Measurements from ENCODE around the gene FAM237A.

FAM237A gene

GRCh38 chr2:206642075-206643025 lies at the start of gene FAM237A:
Gene FAM237A (plus strand): TSS chr2:206642487. CDS start chr2:206644237, 1,750 bp downstream.
- DNase-seq: no peak

- no peak for DNase-seq
These were observed 44.5 kb upstream of the FAM237A start for GRCh38 chr2:206597717-206598218.

GRCh38 chr2:206603243-206603642 lies 39.0 kb upstream of the FAM237A start:
- DNase-seq: no peak

GRCh38 chr2:206610451-206610850 lies 31.8 kb upstream of the FAM237A start:
- DNase-seq: no peak

GRCh38 chr2:206611191-206611590 lies 31.1 kb upstream of the FAM237A start:
- DNase-seq: no peak

GRCh38 chr2:206611736-206612135 lies 30.6 kb upstream of the FAM237A start:
- no peak for DNase-seq

DNA sequence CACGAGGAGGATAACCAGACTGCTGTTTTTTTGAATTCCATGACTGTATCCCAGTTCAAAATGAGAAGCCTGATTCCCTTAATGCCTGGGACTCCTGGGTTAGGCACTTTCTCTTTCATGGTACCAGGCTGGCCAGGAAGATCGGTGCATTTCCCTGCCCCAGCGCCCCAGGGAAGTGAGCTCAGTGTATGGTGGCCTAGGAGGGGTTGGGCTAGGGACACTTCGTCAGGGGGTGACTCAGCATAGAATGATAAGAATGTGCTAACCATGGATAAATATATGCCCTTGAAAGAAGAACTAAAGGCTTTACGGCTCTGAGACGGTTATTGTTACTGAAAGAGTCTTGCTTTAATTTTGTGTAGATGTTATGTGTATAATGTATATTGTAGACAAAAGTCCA lies 27.5 kb upstream of the FAM237A start:
- no peak for DNase-seq

- no peak for DNase-seq
These were observed 26.7 kb upstream of the FAM237A start for GRCh38 chr2:206615417-206616089.

- no peak for DNase-seq
These were observed 26.1 kb upstream of the FAM237A start for GRCh38 chr2:206616151-206616550.

GRCh38 chr2:206619011-206619410 lies 23.3 kb upstream of the FAM237A start:
- no peak for DNase-seq

GRCh38 chr2:206626108-206626507 lies 16.2 kb upstream of the FAM237A start:
- no peak for DNase-seq

DNA sequence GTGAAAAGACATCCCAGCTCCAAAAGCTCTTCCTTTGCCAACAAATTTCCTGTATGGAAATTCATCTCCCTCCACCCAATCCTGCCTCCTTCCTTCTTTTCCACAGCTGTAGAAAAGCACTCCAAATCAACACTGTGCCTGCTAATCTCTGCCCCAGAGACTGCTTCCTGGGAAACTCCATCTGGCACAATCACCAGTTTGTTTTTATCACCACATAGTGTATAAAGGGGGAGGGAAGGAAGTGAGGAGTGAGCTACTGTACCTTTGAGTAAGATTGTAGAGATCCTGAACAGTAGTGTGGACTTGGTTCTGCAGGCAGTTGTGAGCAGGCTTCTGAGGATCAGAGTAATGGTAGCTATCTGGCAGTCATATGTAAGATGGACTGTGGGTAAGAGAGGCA lies 14.7 kb upstream of the FAM237A start:
- no peak for DNase-seq

DNA sequence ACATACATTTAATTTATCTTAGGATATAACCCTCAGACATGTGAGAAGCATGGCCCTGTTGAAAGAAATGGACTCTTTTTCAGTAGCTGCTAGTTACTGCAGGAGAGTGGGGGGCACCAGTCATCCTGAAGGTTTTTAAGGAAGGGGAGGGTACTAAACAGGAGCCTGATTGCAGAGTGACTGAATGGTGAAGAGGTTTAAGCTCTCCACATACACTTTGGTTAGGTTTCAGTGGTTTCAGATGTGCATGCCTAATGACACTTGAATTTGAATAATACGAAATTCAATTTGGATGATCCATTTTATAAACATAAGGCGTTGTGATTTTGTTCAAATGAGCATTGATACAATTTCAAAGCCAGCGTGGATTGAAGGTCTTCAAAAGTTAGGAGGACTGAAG lies 10.9 kb upstream of the FAM237A start:
- DNase-seq: no peak

DNA sequence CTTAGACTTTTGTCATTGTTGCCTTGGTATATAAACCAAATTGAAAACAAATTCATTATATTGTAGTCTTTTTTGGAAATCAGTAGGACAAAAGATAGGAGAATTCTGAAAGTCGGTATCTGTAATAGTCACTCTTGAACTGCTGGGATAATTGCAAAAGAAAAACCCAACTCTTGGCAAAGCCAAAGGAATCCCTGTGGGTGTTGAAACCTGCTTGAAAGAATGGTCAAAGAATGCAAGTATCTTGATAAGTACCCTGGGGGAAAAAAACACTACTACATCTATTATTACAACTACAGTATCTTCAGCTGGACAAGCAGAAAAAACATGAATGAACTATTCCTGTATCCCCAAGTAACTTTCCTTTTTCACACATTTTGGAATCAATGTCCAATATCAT lies 7.3 kb upstream of the FAM237A start:
- no peak for DNase-seq

- DNase-seq: no peak
These were observed 2.7 kb upstream of the FAM237A start for GRCh38 chr2:206639636-206640035.

DNA sequence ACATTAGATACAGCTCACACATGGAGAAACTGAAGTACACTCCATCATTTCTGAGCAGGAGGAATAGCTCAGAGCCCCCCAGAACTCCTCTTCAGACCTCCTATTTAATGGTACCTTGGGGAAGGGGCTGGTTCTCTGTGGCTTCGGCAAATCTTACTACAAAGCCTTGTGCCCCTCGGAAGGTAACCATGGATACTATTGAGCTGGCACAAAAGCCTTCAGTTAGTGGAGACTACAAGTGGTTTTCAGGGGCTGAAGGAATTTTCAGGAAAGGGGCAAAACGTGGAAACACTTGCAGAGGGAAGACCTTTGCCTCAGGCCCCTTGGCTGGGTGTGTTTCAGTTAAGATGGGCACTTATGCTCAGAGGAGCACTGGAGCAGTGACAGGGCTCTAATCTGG lies 1.1 kb upstream of the FAM237A start:
- no peak for DNase-seq

GRCh38 chr2:206647985-206648384 lies 5.7 kb downstream of the FAM237A start:
- DNase-seq: no peak

GRCh38 chr2:206657087-206657486 lies 14.8 kb downstream of the FAM237A start:
- no peak for DNase-seq

- no peak for DNase-seq
These were observed 23.0 kb downstream of the FAM237A start for GRCh38 chr2:206665251-206665650.

GRCh38 chr2:206670531-206671319 lies 28.4 kb downstream of the FAM237A start:
- DNase-seq: no peak

GRCh38 chr2:206683546-206683945 lies 41.3 kb downstream of the FAM237A start:
- DNase-seq: no peak

DNA sequence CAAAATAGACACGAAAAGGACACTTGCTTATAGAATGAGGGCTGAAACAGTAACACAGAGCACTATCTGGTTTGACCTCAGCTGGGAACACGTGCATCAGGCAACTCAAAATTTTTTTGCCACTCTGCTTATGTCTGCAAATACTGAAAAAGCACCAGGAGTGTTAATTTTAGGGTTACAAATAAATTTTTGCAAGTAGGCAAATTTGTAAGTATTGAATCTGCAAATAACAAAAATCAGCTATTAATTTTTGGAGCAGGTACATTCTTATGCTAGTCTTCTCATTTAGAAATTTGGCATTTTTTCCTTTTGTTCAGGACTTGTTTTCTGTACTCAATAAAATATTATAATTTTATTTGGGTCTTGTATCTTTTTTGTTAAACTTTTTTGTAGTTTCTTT lies 46.2 kb downstream of the FAM237A start:
- DNase-seq: no peak

DNA sequence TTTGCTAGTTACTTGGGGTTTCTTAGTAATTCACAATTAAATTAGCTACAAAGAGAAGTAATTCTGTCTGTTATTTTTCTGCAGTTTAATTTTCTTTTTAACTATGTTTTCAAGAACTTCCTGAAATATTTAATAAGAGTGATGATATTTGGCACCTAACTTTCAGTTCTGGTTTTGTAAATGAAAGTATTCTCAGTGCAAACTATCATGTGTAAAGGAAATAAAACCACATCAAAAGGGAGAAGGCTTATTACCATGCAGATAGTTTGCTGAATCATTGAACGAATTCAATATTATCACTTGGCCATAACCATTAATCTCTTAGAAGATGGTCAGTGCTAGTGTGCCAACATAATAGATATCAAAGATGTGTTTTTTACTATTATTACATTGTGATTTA lies 46.7 kb downstream of the FAM237A start:
- no peak for DNase-seq
